Activated CD4-positive, alpha-beta T cell treated with anti-CD3 and anti-CD28 coated beads, Interleukin-2, Interleukin-4, amounts not matched to agents 100 ng/mL and 50 ng/mL, durations not matched to agents 16 hours and 8 hours (primary cell): ENCODE results near the gene IL12B.
A peak's percentile ranks its signal among the peaks of the same experiment; 100 is the strongest.
"Not testable (repeated sequence)": the region's sequence is repeated elsewhere in the genome, so short reads cannot be mapped to it uniquely, and the experiment has no call there.

Experiments used
- DNase-seq: peaks from one replicate; pipeline ENCODE4 v3.0.0-alpha.2; 2020; ENCODE audit warnings: low spot score

The IL12B gene

DNA sequence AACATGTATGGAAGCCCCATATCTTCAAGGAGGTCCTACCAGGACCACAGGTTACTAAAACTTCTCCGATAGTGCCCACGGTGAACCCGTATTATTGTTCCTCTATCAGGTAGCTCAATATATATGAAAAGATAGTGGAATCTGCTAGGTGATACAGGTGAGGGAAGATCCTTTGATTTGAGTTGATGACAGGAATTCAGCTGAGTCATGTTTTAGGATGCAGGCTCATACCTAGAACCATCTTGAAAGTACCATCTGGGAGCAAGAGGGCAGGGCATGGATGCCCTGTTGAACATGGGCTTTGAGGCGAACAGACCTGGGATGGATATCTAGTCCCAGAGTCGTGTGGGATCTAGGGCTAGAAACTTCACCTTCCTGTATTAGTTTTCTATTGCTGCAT lies 35.4 kb downstream of the IL12B start:
- no peak for DNase-seq

DNA sequence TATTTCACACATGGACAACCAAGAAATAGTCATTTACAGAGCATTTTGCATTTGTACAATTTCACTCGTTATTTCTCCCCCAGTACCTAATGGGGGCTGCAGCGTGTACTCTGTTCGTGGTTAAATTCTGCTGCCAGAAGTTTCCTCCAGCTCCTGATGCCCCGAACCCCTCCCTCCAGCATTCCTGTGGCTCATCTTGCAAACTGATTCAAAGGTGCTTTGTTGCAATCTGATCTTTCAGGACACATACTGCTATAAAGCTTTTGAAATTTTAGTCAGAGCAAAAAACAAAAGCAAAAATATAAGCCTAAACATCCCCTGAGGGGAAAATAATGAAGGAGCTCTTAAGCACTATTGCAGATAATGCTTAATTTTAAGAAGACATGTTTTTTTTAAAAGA lies 39.5 kb downstream of the IL12B start:
- no peak for DNase-seq

DNA sequence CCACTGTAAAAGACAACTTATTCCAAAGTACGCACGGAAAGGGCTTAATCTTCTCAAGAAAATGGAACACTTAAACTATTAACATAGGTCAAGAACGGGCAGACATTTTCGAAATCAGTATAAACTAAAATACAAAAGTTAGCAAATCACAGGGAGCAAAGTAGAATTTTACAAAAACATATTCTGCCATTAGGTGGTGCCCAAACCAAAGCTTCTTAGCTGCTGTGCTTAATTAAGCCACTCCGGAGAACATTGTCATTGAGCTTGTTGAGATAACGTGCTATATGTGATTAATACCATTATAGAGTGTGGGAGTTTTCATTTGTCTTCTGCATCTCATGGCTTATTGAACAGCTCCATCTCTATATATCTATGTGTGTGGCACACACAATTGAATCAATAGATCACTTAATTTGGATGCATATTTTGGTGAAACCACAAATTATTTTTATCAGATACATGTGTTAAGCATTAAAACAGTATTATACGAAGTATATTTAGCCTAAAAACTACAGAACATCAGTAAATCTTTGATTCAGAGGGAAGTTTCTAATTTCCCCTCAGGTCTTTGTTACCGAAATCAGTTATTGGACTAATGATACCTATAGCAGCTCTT lies 43.8 kb downstream of the IL12B start:
- peak; percentile 27 for DNase-seq

DNA sequence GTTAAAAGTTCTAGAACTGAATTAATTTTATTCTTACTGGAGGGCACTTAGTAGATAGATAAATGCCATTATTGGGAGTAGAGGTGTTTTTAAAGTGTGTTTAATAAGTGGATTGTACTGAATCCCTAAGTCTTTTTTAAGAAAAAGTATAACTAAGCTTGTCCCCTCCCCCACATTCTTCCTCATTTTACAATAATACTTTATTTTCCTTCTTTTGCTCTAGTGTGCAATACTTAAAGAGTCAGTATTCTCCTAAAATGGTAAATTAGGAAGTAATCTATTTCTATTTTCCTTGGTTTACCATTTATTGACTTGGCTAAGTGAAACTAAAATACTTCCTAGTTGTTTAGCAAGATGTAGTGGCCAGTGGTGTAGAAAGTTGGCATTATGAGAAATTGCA lies 55.6 kb downstream of the IL12B start:
- DNase-seq = no peak

DNA sequence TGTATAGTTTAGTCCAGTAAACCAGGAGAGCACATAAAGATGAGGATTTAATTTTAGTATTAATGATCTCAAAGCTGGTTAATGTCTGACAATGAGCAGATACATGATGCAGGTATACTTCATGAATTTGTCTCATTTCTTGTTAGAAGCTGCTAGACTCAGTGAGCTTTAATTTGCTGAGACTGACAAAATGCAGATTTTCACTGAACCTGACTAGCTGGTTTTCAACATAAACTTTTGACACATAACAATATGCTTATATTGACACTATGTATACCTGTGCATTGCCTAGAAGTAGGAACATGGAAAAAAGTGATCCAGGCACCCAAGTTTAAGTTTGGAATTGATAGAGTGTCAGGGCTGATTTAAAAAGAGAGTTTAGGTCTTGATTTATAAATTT lies 56.4 kb downstream of the IL12B start:
- no peak for DNase-seq

DNA sequence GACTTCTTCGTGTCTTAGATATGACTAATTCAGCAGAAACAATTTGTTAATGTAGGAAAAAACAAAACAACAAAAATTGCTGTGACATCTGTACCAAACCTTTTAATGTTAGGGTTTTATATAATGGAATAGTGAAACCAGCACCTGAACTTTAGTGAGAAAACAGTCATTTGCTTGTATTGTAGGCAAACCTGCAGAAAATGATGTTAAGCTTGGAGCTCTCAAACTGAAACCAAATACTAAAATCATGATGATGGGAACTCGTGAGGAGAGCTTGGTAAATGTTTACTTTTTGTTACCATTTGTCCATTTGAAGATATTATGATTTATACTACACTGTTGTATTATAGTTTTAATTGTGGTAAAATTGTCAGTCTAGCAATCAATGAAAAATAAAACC lies 60.6 kb downstream of the IL12B start:
- no peak for DNase-seq

DNA sequence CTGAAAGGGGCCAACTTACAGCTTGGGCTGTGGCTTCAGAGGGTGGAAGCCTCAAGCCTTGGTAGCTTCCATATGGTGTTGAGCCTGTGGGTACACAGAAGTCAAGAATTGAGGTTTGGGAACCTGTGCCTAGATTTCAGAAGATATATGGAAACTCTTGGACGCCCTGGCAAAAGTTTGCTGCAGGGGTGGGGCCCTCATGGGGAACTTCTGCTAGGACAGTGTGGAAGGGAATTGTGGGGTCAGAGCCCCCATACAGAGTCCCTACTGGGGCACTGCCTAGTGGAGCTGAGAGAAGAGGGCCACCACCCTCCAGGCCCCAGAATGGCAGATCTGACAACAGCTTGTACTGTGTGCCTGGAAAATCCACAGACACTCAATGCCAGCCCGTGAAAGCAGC lies 63.5 kb downstream of the IL12B start:
- DNase-seq = not testable (repeated sequence)
